Spleen (tissue), 11 donors: ENCODE data around the gene TXNL1. TPM values are rescaled to one million over a fixed set of nuclear protein-coding genes. Genes with fewer than 3 reads are reported as not detected.

Source experiments
- DNase-seq: peaks from one replicate; pipeline ENCODE4 v3.0.0-alpha.2; 2020
- H3K27ac ChIP-seq, 8 donors: fragments of 200-600 bp; sonication (generic) in 7 of 8; 1 replicate in 4 of 8; 2 replicates in 4 of 8; pipeline versions ENCODE4 v1.5.0 to v1.8.0; 2016 to 2021; ENCODE audit warnings: inconsistent platforms in 4 of 8, mild to moderate bottlenecking in 4 of 8, moderate library complexity in 1 of 8
- H3K27me3 ChIP-seq, 7 donors: fragments of 200-600 bp; sonication (generic) in 6 of 7; replicated peaks in 1 of 7; 1 replicate in 4 of 7; 2 replicates in 3 of 7; pipeline versions ENCODE4 v1.5.0 to v1.8.0; 2016 to 2021; ENCODE audit warnings: inconsistent platforms in 3 of 7, mild to moderate bottlenecking in 1 of 7
- H3K36me3 ChIP-seq, 6 donors: fragments of 200-600 bp; sonication (generic) in 5 of 6; 1 replicate in 4 of 6; 2 replicates in 2 of 6; pipeline versions ENCODE4 v1.5.0 to v1.8.0; 2016 to 2021; ENCODE audit warnings: inconsistent platforms in 2 of 6
- H3K4me1 ChIP-seq, 6 donors: fragments of 200-600 bp; sonication (generic) in 5 of 6; 1 replicate in 3 of 6; 2 replicates in 3 of 6; pipeline versions ENCODE4 v1.5.0 to v1.8.0; 2016 to 2021; ENCODE audit warnings: inconsistent platforms in 3 of 6
- H3K4me3 ChIP-seq, 8 donors: fragments of 200-600 bp; sonication (generic) in 7 of 8; 1 replicate in 4 of 8; 2 replicates in 4 of 8; pipeline versions ENCODE4 v1.5.0 to v1.8.0; 2016 to 2021; ENCODE audit warnings: inconsistent platforms in 4 of 8, mild to moderate bottlenecking in 4 of 8, moderate library complexity in 2 of 8
- H3K9me3 ChIP-seq, 8 donors: fragments of 200-600 bp; sonication (generic) in 7 of 8; 1 replicate in 4 of 8; 2 replicates in 4 of 8; pipeline versions ENCODE4 v1.5.0 to v1.8.0; 2016 to 2021; ENCODE audit warnings: inconsistent platforms in 4 of 8
- CTCF ChIP-seq, 11 experiments: fragments of 200-600 bp in 7 of 11; fragments of 450-650 bp in 4 of 11; sonication (generic) in 4 of 11; IDR thresholded peaks in 8 of 11; conservative IDR thresholded peaks in 3 of 11; 1 replicate in 7 of 11; 2 replicates in 4 of 11; pipeline versions ENCODE4 v1.4.0 to v1.8.0; 2016 to 2021; ENCODE audit warnings: antibody characterized with exemption in 11 of 11, inconsistent platforms in 4 of 11, mild to moderate bottlenecking in 1 of 11
- POLR2A ChIP-seq, 3 donors: fragments of 450-650 bp; IDR thresholded peaks; one replicate each; pipeline ENCODE4 v1.5.1; 2017; ENCODE audit warnings: antibody characterized with exemption in 3 of 3, mild to moderate bottlenecking in 1 of 3
- POLR2AphosphoS5 ChIP-seq, 3 donors: sonication (generic); formaldehyde crosslinking; IDR thresholded peaks; one replicate each; pipeline ENCODE4 v1.5.1; 2017; ENCODE audit warnings: antibody characterized with exemption in 3 of 3
- WGBS, 5 donors: extraction: QIAGEN DNeasy Blood & Tissue Kit in 3 of 5; methylation state at CpG; one replicate each; pipeline versions ENCODE4 v1.1.5 to v1.1.7; 2013 to 2018; 5-methylcytosine and 5-hydroxymethylcytosine counted together
- intact Hi-C: fragments of 100-400 bp; cut with DNase I; formaldehyde crosslinking; loops from one replicate; pipeline ENCODE4 v1.15.0; 2023; ENCODE audit warnings: low total_unique reads
- polyA plus RNA-seq, 3 donors: library from polyadenylated mRNA; stranded (reverse); fragments of 200-250 nt; gene quantifications; one replicate each; pipeline ENCODE4 v1.2.1, GENCODE V29; 2013
- total RNA-seq, 7 donors: library from RNA; depleted of rRNA in 3 of 7; stranded (reverse); fragments of >200 nt in 3 of 7; fragmentation: NEBNext Ultra II Directional in 4 of 7; extraction: Animal tissue kit (Norgen Biotek cat#: 25700) in 4 of 7; gene quantifications; one replicate each; pipeline versions ENCODE4 v1.1.0 to v1.2.1, GENCODE V29; 2016 to 2021
- donor health status: healthy with polysubstance abuse.
- donor health status: DM: no; HTN: no; CAD: no; lungs with moderate emphysema.
- donor health status: DM: no; HTN: no; CAD: no.
- donor health status: Bipolar disorder and iron deficiency.
- donor health status: healthy.
- donor health status: DM: no; HTN: no; CAD: no.
- donor health status: DM: yes; HTN: yes; CAD: no.

Gene TXNL1
- total and polyA plus RNA-seq, 10 donors: 35.5 to 61.0 (median 47.2) TPM

DNA sequence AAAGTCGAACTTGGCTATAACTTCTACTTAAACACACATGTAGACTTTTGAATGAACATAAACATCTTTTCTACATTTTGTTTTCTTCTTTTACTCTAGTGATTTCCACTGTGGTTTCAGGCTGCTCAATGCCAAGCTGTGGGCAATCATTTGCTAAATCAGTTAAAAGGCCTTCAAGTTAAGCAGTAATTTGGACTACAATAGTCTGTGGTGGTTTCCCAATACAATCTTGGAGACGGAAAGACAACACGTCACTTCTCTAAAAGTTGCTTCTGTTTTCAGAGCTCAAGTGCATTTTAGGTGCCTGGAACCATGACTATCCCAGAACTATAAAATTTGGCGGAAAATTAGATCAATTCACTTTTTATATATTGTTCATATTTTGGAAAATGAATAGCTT lies 69.4 kb downstream of the TXNL1 start:
- H3K4me1 ChIP-seq: peaks cover 0 to 35% (median 12%) of the 10 kb centered on the region in 6 donors

DNA sequence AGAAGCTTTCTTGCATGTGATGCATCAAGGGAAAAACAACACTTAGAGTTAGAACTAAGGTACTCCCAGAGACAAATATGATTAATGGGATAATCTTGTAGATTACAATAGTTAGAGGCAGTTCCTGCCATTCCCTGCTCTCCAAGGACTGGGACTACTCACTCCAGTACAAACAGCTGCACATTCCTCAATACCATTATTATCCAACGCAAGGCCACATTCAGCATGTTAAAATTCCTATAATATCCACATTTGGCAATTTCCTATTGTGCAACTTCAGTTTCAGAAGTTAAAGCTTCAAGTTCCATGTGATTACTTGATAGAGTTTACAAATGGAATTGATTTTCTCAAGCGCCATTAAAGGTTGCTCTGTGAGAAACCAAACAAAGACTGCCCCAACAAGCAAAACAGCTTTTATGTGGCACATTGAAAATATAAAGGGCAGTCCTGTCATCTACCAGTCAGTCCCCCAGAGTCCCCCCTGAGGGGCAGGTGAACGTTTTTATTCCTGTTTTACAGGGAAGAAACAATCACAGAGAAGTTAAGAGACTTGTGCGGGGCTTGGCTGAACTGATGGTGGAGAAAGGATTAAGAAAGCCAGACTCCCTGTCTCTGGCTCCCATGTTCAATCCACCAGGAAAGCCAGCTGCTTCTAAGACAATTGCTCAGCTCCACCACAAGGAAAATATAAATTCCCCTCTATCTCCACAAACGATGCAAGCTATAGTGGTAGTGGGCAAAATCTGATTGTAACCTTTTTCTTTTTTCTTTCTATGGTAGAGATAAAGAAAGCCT lies 72.6 kb downstream of the TXNL1 start:
- WGBS, 5 donors: 70 to 83% (median 75%) methylated on average over 5 of the region's 5 CpGs
- H3K36me3 ChIP-seq: no peaks in the 10 kb centered on the region
- H3K4me3 ChIP-seq: no peak overlapping the region
- peak overlapping the region in 6 of 8 donors; percentile 4 to 57 (median 34) for H3K27ac ChIP-seq
- no peaks in the 10 kb centered on the region for H3K27me3 ChIP-seq
- H3K4me1 ChIP-seq: peaks cover 0 to 28% (median 12%) of the 10 kb centered on the region in 6 donors
- DNase-seq: no peak
- TF ChIP-seq POLR2A (IDR thresholded peaks at IDR 0.05) (no peak), CTCF (IDR thresholded peaks at IDR 0.05 in 8 of 11, conservative IDR thresholded peaks at IDR 0.05 in 3 of 11) (no peak), POLR2AphosphoS5 (IDR thresholded peaks at IDR 0.05) (no peak)
- H3K9me3 ChIP-seq: no peaks in the 10 kb centered on the region
- intact Hi-C loops: no loop called here

More for the DNA sequence above, 69.4 kb downstream of the TXNL1 start:
- H3K9me3 ChIP-seq: no peaks in the 10 kb centered on the region
- H3K36me3 ChIP-seq: no peaks in the 10 kb centered on the region
- 51 to 73% (median 59%) methylated on average over 4 of the region's 4 CpGs for WGBS, 5 donors
- H3K27ac ChIP-seq: peak overlapping the region in 6 of 8 donors; percentile 34 to 70 (median 56)
- no peaks in the 10 kb centered on the region for H3K27me3 ChIP-seq
- TF ChIP-seq POLR2AphosphoS5 (IDR thresholded peaks at IDR 0.05): no peak
- no peak for TF ChIP-seq POLR2A (IDR thresholded peaks at IDR 0.05)
- no peak for TF ChIP-seq CTCF (IDR thresholded peaks at IDR 0.05 in 8 of 11, conservative IDR thresholded peaks at IDR 0.05 in 3 of 11)
- H3K4me3 ChIP-seq: no peak overlapping the region
- intact Hi-C loops: no loop called here
- no peak for DNase-seq

GRCh38 chr18:56565046-56565445 lies 73.3 kb downstream of the TXNL1 start:
- Histone ChIP-seq H3K36me3 (no peaks in the 10 kb centered on the region), H3K27me3 (no peaks in the 10 kb centered on the region), H3K9me3 (no peaks in the 10 kb centered on the region), H3K4me3 (no peak overlapping the region), H3K4me1 (peaks cover 0 to 26% (median 12%) of the 10 kb centered on the region in 6 donors), H3K27ac (peak overlapping the region in 5 of 8 donors; percentile 4 to 52 (median 22))
- TF ChIP-seq CTCF (IDR thresholded peaks at IDR 0.05 in 8 of 11, conservative IDR thresholded peaks at IDR 0.05 in 3 of 11) (no peak), POLR2A (IDR thresholded peaks at IDR 0.05) (no peak), POLR2AphosphoS5 (IDR thresholded peaks at IDR 0.05) (no peak)
- intact Hi-C loops: no loop called here
- DNase-seq: no peak
- 63 to 78% (median 65%) methylated on average over 6 of the region's 6 CpGs for WGBS, 5 donors

DNA sequence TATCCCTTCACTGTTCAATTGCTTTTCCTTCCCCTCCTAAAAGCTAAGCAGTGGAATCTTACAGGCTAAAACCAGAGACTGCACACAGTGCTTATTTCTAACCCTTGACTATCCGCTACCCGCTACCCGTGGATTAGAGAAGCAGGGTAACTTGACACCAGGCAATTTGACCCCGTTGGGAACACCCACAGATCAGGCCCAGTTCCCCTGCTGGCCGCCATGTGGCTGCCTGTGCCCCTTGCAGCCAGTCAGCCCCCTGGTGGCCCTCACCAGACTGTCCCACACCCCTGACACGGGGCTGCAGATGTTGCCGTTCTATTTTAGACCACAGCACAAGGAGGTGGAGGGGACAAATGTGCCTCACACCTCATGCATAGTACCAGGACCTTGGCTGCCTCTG lies 74.8 kb downstream of the TXNL1 start:
- Histone ChIP-seq H3K27me3 (peaks cover 0 to 4% (median 0%) of the 10 kb centered on the region in 7 donors), H3K9me3 (no peaks in the 10 kb centered on the region), H3K36me3 (no peaks in the 10 kb centered on the region), H3K4me3 (no peak overlapping the region), H3K27ac (no peak overlapping the region), H3K4me1 (peaks cover 0 to 21% (median 8%) of the 10 kb centered on the region in 6 donors)
- DNase-seq: no peak
- 74 to 90% (median 88%) methylated on average over 6 to 7 of the region's 7 CpGs for WGBS, 5 donors
- TF ChIP-seq CTCF (IDR thresholded peaks at IDR 0.05 in 8 of 11, conservative IDR thresholded peaks at IDR 0.05 in 3 of 11) (no peak), POLR2AphosphoS5 (IDR thresholded peaks at IDR 0.05) (no peak), POLR2A (IDR thresholded peaks at IDR 0.05) (no peak)
- intact Hi-C loops: no loop called here
